Pons (tissue), 1 donor: ENCODE measurements around the gene CDRT4.

ENCODE experiments used
- DNase-seq: peaks from one replicate; pipeline ENCODE4 v3.0.0-alpha.2; 2016; ENCODE audit warnings: low spot score

The CDRT4 gene

GRCh38 chr17:15492791-15493692 lies 25.6 kb upstream of the CDRT4 start:
- DNase-seq = no peak

GRCh38 chr17:15492186-15492585 lies 24.8 kb upstream of the CDRT4 start:
- DNase-seq = no peak

DNA sequence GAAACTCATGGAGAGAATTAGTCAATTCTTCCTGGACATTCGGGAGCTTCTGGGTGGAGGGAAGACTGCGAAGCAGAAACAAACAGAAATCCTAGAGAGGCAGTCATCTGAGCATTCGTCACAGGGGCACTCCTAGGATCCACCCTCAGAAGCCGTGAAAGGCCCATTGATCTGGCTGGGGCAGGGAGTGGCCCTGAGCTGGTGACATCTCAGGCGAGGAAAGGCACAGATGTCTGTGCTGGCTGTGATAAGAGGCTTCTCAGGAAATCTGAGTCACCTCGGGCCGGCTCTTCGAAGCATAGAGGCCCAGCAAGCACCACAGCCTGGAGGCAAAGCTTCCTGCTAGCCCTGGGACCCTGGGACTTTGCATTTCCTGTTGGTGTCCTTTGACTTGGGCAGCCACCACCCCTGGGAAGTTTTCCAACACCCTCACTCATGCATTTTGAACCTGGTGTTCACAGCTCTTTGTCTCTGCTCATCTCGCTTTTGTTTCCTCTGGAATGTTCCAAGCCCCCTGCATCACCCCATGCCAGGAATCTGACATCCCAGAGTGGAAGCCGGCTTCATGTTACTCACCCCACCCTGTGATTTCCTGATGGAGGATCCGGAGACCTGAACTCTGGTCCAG lies 23.3 kb upstream of the CDRT4 start:
- peak; percentile 95 for DNase-seq

- DNase-seq = no peak
These were observed 21.1 kb upstream of the CDRT4 start for GRCh38 chr17:15488557-15488956.

- DNase-seq = no peak
These were observed 17.6 kb upstream of the CDRT4 start for GRCh38 chr17:15485045-15485444.

- no peak for DNase-seq
These were observed 16.0 kb upstream of the CDRT4 start for GRCh38 chr17:15483431-15483830.

DNA sequence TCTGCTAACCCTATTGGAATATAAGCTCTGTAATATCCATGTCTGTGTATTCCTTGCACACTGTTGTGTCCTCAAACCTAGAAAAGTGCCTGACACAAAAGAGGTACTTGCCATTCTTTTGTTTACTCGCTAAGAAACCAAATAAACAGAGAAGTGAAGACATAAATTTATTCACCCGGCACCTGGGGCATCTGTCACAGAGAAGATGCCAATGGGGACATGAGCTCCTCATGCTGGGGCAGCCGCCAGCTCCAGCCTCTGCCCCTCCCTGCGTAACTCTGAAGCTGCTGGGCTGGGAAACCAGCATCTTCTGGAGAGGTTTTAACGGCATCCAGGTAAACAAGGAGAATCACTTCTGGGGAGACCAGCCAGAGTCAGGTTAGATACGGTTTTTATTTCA lies 15.1 kb upstream of the CDRT4 start:
- no peak for DNase-seq

DNA sequence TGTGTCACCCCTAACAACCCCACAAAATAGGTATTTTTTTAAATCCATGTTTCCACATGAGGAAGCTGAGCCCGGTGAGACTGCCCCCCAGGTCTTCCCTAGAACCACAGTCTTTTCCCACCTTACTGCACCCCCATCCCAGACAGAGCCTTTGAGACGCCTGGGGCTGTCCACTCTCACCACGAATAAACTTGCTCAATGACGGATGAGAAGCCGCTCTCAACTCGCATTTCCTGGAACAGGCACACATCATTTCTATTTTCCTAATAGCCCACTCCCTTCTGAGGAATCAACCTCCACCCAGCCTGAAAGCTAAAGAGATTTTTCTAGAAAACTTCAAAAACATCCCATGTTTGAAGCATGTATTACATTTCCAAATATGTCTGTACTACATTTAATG lies 14.1 kb upstream of the CDRT4 start:
- no peak for DNase-seq

DNA sequence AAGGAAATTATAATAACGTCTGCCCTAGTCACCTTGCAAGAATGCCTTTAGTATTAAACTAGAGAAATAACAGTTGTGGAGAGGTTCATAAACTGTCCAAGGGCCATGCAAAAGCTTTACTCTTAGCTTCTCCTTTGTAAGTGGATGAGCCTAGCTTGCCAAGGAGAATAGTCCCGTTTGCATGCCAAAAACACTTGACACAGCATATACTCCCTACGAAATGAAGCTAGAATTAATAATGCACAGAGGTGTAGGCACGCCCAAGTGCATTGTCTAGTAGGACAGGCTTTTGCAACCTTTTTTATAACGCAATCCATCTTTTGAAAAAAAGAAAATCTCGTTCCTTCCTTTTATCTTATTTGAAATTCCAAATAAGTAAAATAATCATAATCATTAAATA lies 12.8 kb upstream of the CDRT4 start:
- DNase-seq = no peak

- DNase-seq = no peak
These were observed 12.3 kb upstream of the CDRT4 start for GRCh38 chr17:15479703-15480102.

- no peak for DNase-seq
These were observed 11.4 kb upstream of the CDRT4 start for GRCh38 chr17:15478845-15479244.

DNA sequence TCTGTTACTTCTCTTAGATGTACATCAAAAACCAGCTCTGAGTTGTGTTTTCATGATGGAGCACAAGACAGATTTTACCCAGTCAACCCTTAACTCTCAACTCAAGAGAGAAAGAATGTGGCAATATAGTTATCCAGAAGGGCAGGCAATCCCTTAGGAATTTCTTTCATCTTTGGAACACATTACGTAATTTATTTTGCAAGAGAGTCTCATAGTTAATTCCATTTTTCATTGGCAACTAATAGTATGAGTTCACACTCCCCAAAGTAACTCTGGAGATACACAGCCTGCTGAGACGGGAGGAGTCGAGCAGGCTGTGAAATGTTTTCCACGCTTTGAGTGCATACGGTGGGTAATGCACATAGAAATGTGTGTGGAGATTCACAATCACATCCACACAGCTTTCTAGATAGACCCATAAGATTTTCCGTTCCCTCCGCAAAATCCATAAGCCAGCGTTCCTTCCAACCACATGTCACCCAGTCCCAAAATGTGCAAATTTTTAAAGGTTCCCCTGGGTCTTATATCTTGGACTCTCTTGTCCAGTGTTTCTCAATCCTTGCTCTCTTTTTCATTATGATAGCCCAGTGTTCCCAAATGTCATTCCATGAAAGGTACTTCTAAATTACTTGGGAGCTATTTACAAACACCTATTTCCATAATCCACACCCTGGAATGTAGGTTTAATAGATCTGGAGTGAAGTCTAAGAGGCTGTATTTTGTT lies 8.4 kb upstream of the CDRT4 start:
- no peak for DNase-seq

- DNase-seq = no peak
These were observed 5.5 kb upstream of the CDRT4 start for GRCh38 chr17:15472891-15473290.

DNA sequence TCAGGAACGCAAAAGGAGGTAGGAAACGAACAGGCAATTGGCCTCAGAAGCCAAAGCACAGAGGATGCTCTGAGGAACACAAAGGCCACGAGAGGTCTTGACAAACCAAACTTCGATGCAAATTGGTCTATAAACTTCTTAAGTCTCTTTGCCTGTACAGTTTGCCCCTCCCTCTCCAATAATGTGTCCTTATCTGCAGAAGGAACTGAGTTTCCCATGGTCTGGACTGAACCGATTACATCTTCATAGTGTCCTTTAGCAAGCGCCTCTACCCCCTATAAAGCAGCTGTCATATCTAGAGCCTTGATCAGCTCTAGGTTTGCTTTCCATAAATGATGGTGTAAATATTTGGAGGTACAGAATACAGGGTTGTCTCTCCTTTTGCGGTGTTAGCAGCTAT lies 3.1 kb upstream of the CDRT4 start:
- DNase-seq = no peak

- DNase-seq = no peak
These were observed 1.8 kb upstream of the CDRT4 start for GRCh38 chr17:15469260-15469659.

DNA sequence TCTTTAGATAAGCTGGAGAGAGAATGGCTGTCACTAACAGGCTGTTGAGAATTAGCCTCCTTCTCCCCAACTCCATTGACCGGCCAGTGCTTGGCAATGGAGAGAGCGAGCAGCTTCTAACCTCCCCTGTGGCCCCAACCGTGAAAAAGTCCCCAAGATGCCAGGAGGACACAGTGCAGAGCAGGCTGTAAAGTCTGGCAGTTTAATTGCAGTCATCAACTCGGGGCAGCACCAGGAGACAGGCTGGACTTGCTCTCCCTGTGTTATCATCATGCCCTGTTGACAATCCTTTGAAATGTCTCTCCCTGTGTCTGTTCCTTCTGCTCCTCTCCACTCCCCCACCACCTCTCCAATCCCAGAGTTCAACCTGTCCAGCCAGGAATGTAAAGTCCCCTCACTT lies 705 bp upstream of the CDRT4 start:
- DNase-seq = no peak

DNA sequence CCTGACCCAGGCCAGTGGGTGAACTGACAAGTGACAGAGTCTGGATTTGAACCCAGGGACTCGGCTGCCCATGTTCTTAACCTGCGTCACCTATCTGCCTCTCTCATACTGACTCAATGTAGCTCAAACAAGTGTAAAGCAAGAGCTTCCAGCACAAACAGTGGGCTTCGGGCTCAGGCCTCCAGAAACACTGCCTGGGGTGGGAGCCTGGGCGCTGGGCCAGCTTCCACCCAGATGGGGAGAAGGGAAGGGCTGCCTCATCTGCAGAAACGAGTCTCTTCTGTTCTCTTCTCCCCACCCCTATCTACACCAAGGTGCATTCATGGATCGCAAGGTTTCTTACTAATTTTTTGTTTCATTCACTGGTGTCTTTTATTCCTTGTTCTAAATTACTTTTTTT lies 1.3 kb downstream of the CDRT4 start:
- no peak for DNase-seq

DNA sequence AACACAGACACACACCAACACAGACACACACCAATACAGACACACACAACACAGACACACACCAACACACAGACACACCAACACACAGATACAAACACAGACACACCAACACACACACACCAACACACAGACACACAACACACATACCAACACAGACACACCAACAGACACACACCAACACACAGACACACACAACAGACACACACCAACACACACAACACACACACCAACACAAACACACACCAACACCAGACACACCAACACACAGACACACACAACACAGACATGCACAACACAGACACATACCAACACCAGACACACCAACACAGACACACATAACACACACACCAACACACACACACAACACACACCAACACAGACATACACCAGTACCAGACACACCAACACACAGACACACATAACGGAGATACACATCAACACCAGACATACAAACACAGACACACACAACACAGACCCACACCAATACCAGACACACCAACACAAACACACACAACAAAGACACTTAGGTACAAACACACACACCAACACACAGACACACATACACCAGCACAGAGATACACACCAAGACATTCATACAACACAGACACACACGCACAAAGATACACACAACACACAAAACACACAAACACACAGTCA lies 2.2 kb downstream of the CDRT4 start:
- DNase-seq = no peak

DNA sequence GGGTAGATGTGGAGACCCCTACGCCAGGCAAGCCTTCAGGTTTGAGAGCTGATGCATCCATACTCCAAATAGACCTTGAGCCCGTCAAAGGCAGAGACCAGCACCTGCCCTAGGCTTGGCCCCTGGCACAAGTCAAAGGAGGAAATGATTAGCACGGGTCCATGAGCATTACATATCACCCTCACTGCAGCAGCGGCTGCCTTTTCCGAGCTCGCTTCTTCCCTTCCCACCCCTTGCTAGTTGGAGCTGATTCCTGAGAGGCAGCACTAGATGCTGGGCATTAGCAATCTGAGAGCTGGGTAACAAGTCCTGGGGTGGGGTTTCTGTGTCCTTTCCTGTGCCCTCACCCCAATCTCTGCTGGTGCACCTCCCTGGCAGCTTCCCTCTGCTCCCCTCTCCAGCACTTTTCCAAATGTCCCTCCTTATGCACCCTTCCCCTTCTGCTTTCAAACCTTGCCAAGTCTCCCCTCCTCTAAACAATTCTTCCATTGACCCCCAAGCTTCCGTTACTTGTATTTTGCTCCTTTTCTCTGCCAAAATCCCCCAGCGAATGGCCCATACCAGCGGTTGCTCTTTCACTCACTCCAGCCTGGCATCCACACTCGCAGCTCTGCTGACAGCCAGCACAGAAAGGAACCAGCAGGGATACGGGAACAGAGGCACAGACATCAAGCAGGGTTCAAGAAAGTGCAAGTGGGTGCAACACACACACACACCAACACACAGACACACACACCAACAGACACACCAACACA lies 3.0 kb downstream of the CDRT4 start:
- no peak for DNase-seq

DNA sequence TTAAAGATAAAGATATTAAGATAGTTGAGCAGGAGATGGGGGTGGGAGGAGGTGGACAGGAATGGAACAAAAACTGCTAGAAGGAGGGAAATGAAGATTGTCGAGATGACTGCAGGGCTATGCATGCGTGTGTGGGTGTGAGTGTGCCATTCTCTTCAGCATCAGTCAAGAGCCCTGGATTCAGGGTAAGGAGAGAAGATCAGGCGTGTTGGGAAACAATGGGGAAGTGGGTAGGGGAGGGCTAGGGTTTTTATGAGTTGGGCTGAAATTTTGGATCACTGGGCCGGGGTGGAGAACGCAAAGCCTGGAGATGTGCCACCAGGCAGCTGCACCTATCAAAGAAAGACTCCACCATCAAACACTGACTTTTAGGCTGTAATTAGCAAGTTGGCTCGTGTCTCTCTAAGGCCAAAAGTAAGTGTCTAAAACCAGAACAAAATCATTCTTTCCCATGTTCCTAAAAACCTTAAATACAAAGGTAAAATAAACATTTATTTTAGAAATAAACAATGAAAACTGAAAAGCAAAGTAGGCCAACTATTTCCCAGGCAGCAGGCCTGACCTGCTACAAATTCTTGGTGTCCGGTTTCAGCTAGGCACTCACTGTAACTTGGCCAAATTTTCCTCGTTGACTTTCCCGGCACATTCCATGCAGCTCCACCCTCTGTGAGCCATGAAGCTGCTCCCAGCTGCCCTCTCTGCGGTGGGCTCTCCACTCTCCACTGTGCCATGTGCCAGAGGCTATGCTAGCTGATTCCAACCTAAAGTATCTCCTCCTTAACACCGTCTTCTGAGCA lies 4.2 kb downstream of the CDRT4 start:
- DNase-seq = peak; percentile 37

DNA sequence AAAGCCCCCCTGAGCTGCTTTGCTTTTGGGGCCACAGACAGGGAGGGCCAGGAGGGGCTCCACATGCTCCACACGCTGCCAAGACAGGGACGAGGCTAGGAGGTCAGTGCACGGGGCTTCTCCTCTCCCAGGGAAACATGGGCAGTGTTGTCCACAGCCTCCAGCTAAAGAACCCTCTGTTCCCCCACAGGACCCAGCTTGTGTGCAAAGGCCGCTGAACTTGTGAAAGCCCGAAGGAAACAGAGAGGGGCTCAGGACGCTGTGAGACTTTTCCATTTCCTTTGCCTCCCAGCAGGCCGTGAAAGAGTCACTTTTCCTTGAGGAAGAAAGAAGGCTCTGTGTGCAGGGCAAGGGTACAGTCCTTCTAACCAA lies 9.7 kb downstream of the CDRT4 start:
- DNase-seq = peak; percentile 62
